ENCODE results near the gene MIB2.

- TF ChIP-seq POLR2AphosphoS5 (IDR thresholded peaks at IDR 0.05; ENCODE audit: low read depth, low read length) (no peak), REST (IDR thresholded peaks at IDR 0.05; ENCODE audit: insufficient read depth in 1 of 2, low read depth in 2 of 2, low read length in 1 of 2) (no peak), SIN3A (IDR thresholded peaks at IDR 0.05; ENCODE audit: borderline replicate concordance, insufficient read depth, low read depth, low read length) (no peak)
These were observed 11.2 kb downstream of the MIB2 start for GRCh38 chr1:1626207-1627141.
